NCI-H345 treated with DMSO at 0.1 percent for 48 hours (cell line): Measurements from ENCODE around the gene ARV1.

Experiments
- DNase-seq: peaks from one replicate; lab custom pipeline; 2025; ENCODE audit not compliant: unreplicated experiment; lab: John Stamatoyannopoulos, UW

The ARV1 gene

GRCh38 chr1:230978491-230979388, at the start of gene ARV1, which contains the start of gene TTC13:
ARV1 (plus strand) TSS chr1:230979094; CDS start chr1:230979106, 12 bp downstream.
TTC13 (minus strand) TSS chr1:230978861; CDS start chr1:230978830, 31 bp downstream.
- DNase-seq, result peak; percentile 96

GRCh38 chr1:230930986-230931385, 47.9 kb upstream of the ARV1 start:
- DNase-seq, result no peak

- no peak for DNase-seq
Observed at GRCh38 chr1:230935852-230936251, 43.0 kb upstream of the ARV1 start.

GRCh38 chr1:230936475-230936874, 42.4 kb upstream of the ARV1 start:
- DNase-seq, result no peak

- DNase-seq, result no peak
Observed at GRCh38 chr1:230937371-230937770, 41.5 kb upstream of the ARV1 start.

GRCh38 chr1:230938924-230939368, 39.9 kb upstream of the ARV1 start:
- no peak for DNase-seq

GRCh38 chr1:230939806-230940489, 38.9 kb upstream of the ARV1 start:
- no peak for DNase-seq

- DNase-seq, result no peak
Observed at GRCh38 chr1:230940848-230941247, 38.0 kb upstream of the ARV1 start.

GRCh38 chr1:230943048-230943593, 35.8 kb upstream of the ARV1 start:
- no peak for DNase-seq

GRCh38 chr1:230948301-230948700, 30.6 kb upstream of the ARV1 start:
- DNase-seq, result no peak

GRCh38 chr1:230948903-230949302, 30.0 kb upstream of the ARV1 start:
- no peak for DNase-seq

GRCh38 chr1:230950404-230950803, 28.5 kb upstream of the ARV1 start:
- no peak for DNase-seq

GRCh38 chr1:230957580-230957989, 21.3 kb upstream of the ARV1 start:
- no peak for DNase-seq

- DNase-seq, result no peak
Observed at GRCh38 chr1:230958370-230958769, 20.5 kb upstream of the ARV1 start.

- DNase-seq, result no peak
Observed at GRCh38 chr1:230964896-230965295, 14.0 kb upstream of the ARV1 start.

- DNase-seq, result no peak
Observed at GRCh38 chr1:230965535-230965934, 13.4 kb upstream of the ARV1 start.

GRCh38 chr1:230966358-230966873, 12.5 kb upstream of the ARV1 start:
- no peak for DNase-seq

- DNase-seq, result no peak
Observed at GRCh38 chr1:230970432-230970831, 8.5 kb upstream of the ARV1 start.

- no peak for DNase-seq
Observed at GRCh38 chr1:230971771-230972170, 7.1 kb upstream of the ARV1 start.

- DNase-seq, result no peak
Observed at GRCh38 chr1:230972855-230973271, 6.0 kb upstream of the ARV1 start.

GRCh38 chr1:230975636-230976035, 3.3 kb upstream of the ARV1 start:
- no peak for DNase-seq
